Left ventricle myocardium inferior (tissue), 1 donor: ENCODE measurements around the gene SCMH1. TPM values are rescaled to one million over a fixed set of nuclear protein-coding genes. Genes with fewer than 3 reads are reported as not detected.
"Not testable (repeated sequence)": the region's sequence is repeated elsewhere in the genome, so short reads cannot be mapped to it uniquely, and the experiment has no call there.

Source experiments
- DNase-seq: peaks from one replicate; pipeline ENCODE4 v3.0.0-alpha.2; 2020
- H3K27ac ChIP-seq: fragments of 200-600 bp; replicated peaks from 2 replicates; pipeline ENCODE4 v1.8.0; 2021
- H3K27me3 ChIP-seq: fragments of 200-600 bp; 2 replicates; pipeline ENCODE4 v1.8.0; 2021; ENCODE audit warnings: low read depth
- H3K36me3 ChIP-seq: fragments of 200-600 bp; 2 replicates; pipeline ENCODE4 v1.8.0; 2021
- H3K4me1 ChIP-seq: fragments of 200-600 bp; 2 replicates; pipeline ENCODE4 v1.8.0; 2021
- H3K4me3 ChIP-seq: fragments of 200-600 bp; 2 replicates; pipeline ENCODE4 v1.8.0; 2021; ENCODE audit warnings: mild to moderate bottlenecking, moderate library complexity
- H3K9me3 ChIP-seq: fragments of 200-600 bp; replicated peaks from 2 replicates; pipeline ENCODE4 v1.8.0; 2021
- intact Hi-C: fragments of 100-400 bp; cut with micrococcal nuclease; formaldehyde crosslinking; loops from one replicate; pipeline ENCODE4 v1.11.0; 2022
- total RNA-seq: library from RNA; stranded (reverse); fragmentation: NEBNext Ultra II Directional; extraction: Animal tissue kit (Norgen Biotek cat#: 25700); gene quantifications from one replicate; pipeline ENCODE4 v1.2.1, GENCODE V29; 2021
- TF ChIP-seq, protein P1 (sequence below): fragments of 200-600 bp; IDR thresholded peaks from 2 replicates; pipeline ENCODE4 v1.8.0; 2021; ENCODE audit warnings: antibody characterized with exemption, mild to moderate bottlenecking, borderline replicate concordance
- donor health status: DM: no; HTN: yes; CAD: no; lungs with severe emphysema.

SCMH1 gene
- total RNA-seq, 1 donor from 2014 or later, result 48.1 TPM

DNA sequence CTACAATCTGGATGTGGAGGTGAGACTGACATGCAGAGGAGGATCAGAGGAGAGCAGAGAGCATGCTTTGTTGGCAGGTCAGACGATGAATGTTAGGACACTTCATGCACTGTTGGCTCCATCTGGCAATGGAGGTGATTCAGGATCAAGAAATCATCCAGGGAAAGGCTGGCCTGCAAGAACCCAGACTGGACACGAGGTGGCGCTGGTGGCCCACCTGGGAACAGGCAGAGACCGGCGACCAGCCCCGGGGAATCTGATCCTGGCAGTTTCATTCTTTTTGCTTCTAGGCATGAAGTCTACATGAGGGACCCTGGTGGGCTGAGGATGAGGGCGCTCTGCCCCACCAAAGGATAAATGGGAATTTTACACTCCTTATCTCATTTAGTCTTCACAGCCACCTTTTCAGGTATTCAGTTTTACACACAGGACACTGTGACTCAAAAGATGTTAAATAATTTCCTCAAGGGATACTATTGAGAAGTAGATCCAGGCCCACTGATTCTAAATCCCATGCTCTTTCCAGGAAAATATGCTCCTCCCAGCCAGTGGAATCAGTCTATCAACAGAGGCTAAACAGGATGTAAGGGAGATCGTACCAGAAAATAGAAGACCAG is 26.2 kb upstream of the SCMH1 start:
- H3K4me3 ChIP-seq, result no peak overlapping the region
- TF ChIP-seq, protein P1, sequence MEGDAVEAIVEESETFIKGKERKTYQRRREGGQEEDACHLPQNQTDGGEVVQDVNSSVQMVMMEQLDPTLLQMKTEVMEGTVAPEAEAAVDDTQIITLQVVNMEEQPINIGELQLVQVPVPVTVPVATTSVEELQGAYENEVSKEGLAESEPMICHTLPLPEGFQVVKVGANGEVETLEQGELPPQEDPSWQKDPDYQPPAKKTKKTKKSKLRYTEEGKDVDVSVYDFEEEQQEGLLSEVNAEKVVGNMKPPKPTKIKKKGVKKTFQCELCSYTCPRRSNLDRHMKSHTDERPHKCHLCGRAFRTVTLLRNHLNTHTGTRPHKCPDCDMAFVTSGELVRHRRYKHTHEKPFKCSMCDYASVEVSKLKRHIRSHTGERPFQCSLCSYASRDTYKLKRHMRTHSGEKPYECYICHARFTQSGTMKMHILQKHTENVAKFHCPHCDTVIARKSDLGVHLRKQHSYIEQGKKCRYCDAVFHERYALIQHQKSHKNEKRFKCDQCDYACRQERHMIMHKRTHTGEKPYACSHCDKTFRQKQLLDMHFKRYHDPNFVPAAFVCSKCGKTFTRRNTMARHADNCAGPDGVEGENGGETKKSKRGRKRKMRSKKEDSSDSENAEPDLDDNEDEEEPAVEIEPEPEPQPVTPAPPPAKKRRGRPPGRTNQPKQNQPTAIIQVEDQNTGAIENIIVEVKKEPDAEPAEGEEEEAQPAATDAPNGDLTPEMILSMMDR, result peak; percentile 100
- peak; percentile 66 for DNase-seq
- H3K4me1 ChIP-seq, result peaks cover 4% of the 10 kb centered on the region
- no peak overlapping the region for H3K27ac ChIP-seq
- H3K36me3 ChIP-seq, result no peaks in the 10 kb centered on the region
- no peaks in the 10 kb centered on the region for H3K9me3 ChIP-seq
- H3K27me3 ChIP-seq, result no peaks in the 10 kb centered on the region
- intact Hi-C loops, result loop anchor here (5.0 kb wide), 1 partner anchor 149 kb away; no protein-coding TSS in a partner anchor

GRCh38 chr1:41261926-41262618 is 20.0 kb upstream of the SCMH1 start:
- no peak overlapping the region for H3K27ac ChIP-seq

DNA sequence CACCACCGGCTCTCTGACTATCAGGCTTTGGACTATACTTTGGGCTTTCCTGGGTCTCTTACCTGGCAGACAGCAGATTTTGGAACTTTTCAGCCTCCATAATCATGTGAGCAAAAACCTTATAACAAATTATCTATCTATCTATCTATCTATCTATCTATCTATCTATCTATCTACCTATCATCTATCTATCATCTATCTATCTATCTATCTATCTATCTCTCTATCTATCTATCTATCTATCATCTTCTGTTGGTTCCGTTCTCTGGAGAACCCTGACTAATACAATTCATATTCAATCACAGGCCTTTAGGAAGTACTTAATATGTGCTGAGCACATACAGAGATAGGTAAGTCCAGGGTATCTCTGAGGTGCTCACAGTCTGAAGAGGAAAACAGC is 18.7 kb upstream of the SCMH1 start:
- no peak overlapping the region for H3K4me3 ChIP-seq

More at GRCh38 chr1:41261926-41262618, 20.0 kb upstream of the SCMH1 start:
- Histone ChIP-seq H3K36me3 (no peaks in the 10 kb centered on the region), H3K4me3 (no peak overlapping the region), H3K4me1 (no peaks in the 10 kb centered on the region), H3K9me3 (no peaks in the 10 kb centered on the region), H3K27me3 (peaks cover 15% of the 10 kb centered on the region)
- intact Hi-C loops, result no loop called here
- DNase-seq, result no peak
- TF ChIP-seq, protein P1, result no peak

DNA sequence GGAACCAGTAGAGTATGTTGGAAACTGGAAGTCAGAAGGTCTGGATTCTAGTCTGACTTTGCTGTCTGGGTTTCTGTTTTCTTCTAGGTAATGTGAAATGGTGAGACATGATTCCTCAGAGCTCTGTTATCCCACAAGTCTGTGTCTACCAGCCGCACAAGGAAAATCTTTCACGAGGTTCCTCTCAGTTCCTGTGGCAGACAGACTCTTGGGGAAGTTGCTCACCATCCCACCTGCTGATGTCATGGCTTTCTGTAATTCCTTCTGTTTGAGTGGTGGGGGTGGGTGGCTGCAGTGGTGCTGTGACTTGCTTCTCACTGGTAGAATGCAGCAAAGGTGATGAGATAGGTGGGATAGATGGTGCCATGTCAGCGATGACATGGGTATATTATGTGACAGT is 17.1 kb upstream of the SCMH1 start:
- intact Hi-C loops, result no loop called here
- Histone ChIP-seq H3K9me3 (no peaks in the 10 kb centered on the region), H3K4me3 (no peak overlapping the region), H3K27me3 (peaks cover 27% of the 10 kb centered on the region), H3K4me1 (no peaks in the 10 kb centered on the region), H3K27ac (no peak overlapping the region), H3K36me3 (no peaks in the 10 kb centered on the region)
- no peak for DNase-seq
- TF ChIP-seq, protein P1, result no peak

More for the DNA sequence above, 18.7 kb upstream of the SCMH1 start:
- intact Hi-C loops, result no loop called here
- Histone ChIP-seq H3K27me3 (peaks cover 21% of the 10 kb centered on the region), H3K4me1 (no peaks in the 10 kb centered on the region), H3K9me3 (no peaks in the 10 kb centered on the region), H3K27ac (no peak overlapping the region), H3K36me3 (no peaks in the 10 kb centered on the region)
- DNase-seq, result no peak
- TF ChIP-seq, protein P1, result no peak

DNA sequence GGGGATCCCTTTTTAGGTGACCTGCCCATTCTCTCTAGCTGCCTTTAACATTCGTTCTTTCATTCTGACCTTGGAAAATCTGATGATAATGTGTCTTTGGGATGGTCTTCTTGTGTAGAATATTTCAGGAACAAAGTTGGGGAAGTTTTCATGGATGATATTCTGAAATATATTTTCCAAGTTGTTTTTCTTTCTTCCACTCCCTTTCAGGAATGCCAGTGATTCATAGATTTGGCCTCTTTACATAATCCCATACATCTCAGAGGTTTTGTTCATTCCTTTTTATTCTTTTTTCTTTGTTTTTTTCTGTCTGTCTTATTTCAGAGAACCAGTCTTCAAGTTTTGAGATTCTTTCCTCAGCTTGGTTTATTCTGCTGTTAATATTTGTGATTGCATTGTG is 13.9 kb upstream of the SCMH1 start:
- no peak overlapping the region for H3K27ac ChIP-seq
- TF ChIP-seq, protein P1, result no peak
- peaks cover 9% of the 10 kb centered on the region for H3K9me3 ChIP-seq
- no peaks in the 10 kb centered on the region for H3K36me3 ChIP-seq
- H3K27me3 ChIP-seq, result peaks cover 27% of the 10 kb centered on the region
- no peak overlapping the region for H3K4me3 ChIP-seq
- DNase-seq, result no peak
- intact Hi-C loops, result no loop called here
- no peaks in the 10 kb centered on the region for H3K4me1 ChIP-seq

DNA sequence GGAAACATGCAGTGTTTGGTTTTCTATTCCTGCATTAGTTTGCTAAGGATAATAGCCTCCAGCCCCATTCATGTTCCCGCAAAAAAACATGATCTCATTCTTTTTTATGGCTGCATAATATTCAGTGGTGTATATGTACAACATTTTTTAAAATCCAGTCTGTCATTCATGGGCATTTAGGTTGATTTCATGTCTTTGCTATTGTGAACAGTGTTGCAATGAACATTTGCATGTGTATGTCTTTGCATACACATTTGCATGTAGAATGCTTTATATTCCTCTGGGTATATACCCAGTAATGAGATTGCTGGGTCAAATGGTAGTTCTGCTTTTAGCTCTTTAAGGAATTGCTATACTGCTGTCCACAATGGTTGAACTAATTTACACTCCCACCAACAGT is 9.0 kb upstream of the SCMH1 start:
- H3K36me3 ChIP-seq, H3K9me3 ChIP-seq, DNase-seq, H3K4me3 ChIP-seq, H3K27me3 ChIP-seq, intact Hi-C loops, H3K27ac ChIP-seq, H3K4me1 ChIP-seq: not testable (repeated sequence)
